Superior temporal gyrus (tissue), 1 donor: Measurements from ENCODE around the gene ALPK3.

Experiments
- DNase-seq: peaks from one replicate; pipeline ENCODE4 v3.0.0-alpha.2; 2016; ENCODE audit errors: extremely low spot score

Gene ALPK3, protein sequence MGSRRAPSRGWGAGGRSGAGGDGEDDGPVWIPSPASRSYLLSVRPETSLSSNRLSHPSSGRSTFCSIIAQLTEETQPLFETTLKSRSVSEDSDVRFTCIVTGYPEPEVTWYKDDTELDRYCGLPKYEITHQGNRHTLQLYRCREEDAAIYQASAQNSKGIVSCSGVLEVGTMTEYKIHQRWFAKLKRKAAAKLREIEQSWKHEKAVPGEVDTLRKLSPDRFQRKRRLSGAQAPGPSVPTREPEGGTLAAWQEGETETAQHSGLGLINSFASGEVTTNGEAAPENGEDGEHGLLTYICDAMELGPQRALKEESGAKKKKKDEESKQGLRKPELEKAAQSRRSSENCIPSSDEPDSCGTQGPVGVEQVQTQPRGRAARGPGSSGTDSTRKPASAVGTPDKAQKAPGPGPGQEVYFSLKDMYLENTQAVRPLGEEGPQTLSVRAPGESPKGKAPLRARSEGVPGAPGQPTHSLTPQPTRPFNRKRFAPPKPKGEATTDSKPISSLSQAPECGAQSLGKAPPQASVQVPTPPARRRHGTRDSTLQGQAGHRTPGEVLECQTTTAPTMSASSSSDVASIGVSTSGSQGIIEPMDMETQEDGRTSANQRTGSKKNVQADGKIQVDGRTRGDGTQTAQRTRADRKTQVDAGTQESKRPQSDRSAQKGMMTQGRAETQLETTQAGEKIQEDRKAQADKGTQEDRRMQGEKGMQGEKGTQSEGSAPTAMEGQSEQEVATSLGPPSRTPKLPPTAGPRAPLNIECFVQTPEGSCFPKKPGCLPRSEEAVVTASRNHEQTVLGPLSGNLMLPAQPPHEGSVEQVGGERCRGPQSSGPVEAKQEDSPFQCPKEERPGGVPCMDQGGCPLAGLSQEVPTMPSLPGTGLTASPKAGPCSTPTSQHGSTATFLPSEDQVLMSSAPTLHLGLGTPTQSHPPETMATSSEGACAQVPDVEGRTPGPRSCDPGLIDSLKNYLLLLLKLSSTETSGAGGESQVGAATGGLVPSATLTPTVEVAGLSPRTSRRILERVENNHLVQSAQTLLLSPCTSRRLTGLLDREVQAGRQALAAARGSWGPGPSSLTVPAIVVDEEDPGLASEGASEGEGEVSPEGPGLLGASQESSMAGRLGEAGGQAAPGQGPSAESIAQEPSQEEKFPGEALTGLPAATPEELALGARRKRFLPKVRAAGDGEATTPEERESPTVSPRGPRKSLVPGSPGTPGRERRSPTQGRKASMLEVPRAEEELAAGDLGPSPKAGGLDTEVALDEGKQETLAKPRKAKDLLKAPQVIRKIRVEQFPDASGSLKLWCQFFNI (N-terminal part only)

DNA sequence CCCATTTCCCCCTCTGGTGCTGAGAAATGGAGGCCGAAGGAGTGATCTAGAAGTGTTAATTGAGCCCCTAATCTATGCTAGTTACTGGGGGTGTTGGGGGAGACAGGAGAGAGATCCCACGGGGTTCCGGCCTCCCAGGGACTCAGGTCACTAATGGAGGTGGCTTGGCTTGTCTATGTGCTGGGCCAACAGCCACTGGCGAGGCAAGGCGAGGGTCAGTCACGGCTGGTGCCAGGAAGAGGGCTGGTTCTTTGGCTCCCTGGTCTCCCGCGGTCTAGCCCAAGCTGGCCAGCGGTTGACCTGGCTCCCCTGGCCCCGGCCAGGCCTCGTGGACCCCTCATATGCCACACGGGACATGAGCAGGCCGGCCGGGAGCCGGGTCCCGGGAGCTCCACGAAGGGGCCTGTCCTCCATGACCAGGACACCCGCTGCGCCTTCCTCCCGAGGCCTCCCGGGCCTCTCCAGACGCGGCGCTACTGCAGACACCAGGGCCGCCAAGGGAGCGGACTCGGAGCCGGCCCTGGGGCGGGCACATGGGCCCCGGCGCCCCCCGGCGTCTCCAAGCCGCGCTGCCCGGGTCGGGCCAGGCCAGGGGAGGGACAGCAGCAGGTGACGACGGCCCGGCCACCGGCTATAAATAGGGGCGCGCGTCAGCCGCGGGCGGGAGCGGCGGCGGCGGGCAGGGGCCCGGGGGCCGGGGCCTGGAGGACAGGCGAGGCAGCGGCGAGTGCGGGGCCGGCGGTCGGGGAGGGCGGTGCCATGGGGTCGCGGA is at the start of gene ALPK3:
Gene ALPK3, plus strand, starts transcription at position 663 of the 772 bp plus-strand sequence. Its CDS starts 97 bp downstream, at position 760.
- DNase-seq, result no peak

DNA sequence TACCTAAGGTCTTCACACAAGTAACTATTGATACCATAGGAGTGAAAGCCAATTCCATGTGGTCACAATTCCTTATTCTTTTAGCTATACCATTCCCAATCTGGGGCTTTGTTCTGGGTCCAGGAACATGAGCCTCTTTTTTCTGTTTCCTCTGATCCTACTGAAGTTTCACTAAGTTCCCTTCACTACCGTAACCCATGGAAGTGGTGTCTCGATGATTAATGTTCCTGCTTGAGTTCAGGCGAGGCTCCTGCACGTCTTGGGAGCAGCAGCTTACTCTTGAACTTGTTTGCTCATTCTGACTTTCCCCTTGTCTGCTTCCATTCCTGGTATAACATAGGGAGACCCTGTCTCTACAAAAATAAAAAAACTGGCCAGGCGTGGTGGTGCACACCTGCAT is 45.1 kb upstream of the ALPK3 start:
- DNase-seq, result no peak

DNA sequence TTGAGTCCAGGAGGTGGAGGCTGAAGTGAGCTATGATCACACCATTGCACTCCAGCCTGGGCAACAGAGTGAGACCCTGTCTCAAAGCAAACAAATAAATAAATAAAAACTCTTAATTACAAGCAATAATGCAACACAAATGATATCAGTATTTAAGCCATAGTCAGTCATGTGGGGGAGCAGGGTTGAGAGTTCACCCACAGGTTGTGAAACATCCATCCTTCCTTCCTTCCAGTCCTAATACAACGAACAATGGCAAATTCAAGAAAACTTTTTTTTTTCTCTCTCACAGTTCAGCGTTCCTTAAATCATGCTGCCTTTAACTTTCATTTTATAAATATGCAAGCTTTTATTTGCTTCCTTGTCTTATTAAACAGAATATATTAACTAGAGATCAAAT is 44.7 kb upstream of the ALPK3 start:
- DNase-seq, result no peak

DNA sequence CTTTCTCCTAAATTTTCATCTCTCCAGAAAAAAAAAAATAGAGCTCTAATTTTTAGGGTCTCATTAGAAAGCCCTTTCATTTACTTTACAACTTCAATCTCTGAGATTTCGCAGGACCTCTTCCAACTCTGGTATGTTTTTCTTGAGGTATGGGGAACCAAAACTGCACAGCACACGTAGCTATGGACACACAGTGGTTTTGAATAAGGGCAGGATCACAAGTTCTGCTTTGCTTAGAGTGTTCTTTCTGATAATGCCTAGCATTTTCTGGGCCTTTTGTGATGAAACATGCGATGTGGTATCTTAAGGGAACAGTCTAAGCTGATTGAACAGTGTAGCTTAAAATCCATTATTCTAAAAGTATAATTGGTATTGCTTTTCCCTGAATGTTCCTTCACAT is 43.4 kb upstream of the ALPK3 start:
- no peak for DNase-seq

DNA sequence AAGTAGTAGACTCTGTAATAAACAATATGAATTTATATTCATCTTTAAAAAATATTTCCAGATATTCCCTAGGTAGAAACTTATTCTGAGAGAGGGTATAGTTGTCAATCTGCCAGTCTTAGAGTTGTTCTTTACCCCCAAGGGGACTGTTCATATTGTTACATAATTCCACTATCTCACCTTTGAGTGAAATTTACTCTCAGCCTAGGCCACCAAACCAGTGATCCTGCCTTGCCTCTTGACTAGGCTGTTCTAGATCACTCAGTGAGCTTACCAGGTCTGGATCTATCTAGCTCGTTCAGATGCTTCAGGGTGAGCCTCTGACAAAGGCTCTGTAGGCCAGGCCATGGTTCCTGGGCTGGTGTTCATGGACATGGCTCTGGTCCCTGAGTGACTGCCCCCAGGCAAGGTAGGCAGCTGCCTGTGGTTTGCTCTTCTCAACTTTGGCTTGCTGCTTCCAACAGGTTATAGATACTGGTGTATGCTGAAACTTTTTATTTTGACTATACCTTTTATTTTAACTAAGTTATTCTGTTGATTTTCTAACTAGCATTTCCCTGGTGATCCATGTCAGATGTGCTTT is 41.2 kb upstream of the ALPK3 start:
- no peak for DNase-seq

DNA sequence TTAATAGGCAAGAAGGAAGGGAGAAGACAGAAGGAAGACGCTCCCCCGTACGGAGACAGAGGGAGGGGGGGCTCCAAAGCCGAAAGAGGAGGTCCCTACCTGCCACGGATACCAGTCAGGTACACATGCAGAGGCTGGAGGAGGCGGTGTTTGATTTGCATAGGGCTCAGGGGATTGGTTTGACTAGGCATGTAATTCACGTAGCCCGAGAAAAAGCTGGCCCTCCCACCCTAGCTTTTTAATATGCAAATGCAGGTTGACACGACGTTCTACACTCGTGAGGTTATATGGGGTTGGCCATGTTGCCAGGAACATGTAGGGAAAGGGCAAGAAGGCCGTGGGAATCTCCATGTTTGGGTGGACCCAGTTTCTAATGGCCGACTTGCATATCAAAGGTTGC is 39.0 kb upstream of the ALPK3 start:
- no peak for DNase-seq

DNA sequence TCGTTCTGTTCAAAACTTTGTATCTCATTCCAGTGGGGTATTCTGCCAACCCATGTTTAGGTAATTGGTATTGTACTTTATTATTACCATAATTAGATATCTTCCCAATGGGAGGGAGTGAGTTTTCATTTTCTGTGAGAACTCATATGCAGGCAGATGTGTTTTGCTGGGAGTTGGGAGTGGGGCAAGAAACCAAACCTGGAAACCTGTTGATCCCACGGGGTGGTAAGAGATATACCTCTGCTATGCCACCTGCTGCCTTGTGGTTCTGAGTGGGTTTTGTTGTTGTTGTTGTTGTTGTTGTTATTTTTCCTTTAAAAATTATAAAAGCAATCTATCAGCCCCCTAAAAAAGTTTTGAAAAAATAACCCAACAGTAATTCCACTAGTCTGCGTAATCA is 36.7 kb upstream of the ALPK3 start:
- no peak for DNase-seq

DNA sequence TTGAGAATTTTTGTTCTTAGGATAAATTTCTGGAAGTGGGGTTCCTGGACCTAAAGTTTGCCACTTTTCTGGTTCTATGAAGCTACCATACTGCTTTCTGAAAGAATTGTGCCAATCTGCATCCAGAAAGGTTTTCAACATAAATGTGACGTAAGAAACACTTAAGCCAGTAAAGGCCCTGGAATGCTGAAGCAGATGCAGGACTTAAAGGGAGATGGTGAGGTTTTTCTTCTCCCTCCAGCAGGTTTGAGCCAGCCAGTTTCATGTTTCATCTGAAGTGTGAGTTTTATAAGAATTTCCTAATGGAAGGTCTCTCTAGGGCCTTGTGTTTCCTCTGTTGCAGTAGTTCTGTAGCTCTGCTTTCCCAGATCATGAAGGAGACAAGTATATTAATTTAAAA is 35.7 kb upstream of the ALPK3 start:
- DNase-seq, result no peak

DNA sequence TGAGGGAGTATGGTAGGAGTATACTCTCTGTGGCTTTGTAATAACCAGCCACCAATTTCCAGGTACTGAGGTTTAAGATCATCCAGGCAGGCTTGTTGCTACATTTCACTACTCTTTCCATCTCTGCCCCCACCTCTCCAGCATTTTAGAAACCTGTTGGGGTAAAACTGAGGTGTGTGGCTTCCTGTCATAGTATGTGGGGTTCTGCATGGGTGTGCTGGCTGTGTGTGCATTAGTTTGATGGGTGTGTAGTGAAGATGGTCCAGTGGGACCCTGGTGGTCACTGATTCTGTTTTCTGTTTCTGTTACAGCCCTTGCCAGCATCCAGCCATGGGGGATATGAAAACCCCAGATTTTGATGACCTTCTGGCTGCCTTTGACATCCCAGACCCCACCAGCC is 34.8 kb upstream of the ALPK3 start:
- no peak for DNase-seq

DNA sequence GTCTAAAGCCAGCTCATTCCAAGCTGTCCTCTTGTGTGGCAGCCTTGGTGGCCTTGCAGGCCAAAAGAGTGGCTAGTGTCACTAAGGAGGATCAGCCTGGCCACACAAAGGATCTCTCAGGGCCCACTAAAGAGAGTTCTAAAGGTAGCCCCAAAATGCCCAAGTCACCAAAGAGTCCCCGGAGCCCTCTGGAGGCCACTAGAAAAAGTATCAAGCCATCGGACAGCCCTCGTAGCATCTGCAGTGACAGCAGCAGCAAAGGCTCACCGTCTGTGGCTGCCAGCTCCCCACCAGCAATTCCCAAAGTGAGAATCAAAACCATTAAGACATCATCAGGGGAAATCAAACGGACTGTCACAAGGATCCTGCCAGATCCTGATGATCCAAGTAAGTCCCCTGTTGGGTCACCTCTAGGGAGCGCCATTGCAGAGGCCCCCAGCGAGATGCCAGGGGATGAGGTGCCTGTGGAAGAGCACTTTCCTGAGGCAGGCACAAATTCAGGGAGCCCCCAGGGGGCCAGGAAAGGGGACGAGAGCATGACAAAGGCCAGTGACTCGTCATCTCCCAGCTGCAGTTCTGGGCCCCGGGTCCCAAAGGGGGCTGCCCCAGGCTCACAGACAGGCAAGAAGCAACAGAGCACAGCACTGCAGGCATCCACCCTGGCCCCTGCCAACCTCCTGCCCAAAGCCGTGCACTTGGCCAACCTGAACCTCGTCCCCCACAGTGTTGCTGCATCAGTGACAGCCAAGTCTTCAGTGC is 33.5 kb upstream of the ALPK3 start:
- no peak for DNase-seq

DNA sequence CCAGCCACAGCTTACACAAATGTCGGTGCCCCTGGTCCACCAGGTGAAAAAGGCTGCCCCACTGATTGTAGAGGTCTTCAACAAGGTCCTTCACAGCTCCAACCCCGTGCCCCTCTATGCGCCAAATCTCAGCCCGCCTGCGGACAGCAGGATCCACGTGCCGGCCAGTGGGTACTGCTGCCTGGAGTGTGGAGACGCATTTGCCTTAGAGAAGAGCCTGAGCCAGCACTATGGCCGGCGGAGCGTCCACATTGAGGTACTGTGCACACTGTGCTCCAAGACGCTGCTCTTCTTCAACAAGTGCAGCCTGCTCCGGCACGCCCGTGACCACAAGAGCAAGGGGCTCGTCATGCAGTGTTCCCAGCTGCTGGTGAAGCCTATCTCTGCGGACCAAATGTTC is 32.9 kb upstream of the ALPK3 start:
- DNase-seq, result no peak

DNA sequence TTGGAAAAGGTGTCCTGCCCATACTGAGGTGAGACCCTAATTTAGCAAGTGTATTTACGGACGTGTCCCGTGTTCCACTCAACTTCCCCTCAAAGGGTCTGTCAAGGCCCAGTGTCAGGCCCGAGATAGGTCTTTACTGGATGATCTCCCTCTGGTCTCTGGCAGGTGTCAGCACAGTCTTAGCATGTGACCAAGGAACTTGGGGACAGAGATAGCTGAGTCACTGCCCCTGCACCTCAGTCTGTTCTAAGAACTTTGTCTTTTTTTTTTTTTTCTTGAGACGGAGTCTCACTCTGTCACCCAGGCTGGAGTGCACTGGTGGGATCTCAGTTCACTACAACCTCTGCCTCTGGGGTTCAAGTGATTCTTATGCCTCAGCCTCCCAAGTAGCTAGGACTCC is 32.1 kb upstream of the ALPK3 start:
- DNase-seq, result no peak

DNA sequence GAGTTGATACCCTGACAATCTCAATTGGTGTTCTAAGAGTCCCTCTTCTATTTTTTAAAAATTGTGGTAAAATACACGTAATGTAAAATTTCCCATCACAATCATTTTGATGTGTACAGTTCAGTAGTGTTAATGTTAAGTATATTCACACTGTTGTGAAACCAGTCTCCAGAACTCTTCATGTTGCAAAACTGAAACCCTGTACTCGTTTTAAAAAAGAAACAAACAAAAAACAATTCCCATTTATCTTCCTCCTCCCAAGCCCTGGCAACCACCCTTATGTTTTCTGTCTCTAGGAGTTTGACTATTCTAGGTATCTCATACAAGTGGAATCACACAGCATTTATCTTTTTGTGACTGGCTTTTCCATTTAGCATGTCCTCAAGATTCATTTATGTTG is 28.7 kb upstream of the ALPK3 start:
- DNase-seq, result no peak

DNA sequence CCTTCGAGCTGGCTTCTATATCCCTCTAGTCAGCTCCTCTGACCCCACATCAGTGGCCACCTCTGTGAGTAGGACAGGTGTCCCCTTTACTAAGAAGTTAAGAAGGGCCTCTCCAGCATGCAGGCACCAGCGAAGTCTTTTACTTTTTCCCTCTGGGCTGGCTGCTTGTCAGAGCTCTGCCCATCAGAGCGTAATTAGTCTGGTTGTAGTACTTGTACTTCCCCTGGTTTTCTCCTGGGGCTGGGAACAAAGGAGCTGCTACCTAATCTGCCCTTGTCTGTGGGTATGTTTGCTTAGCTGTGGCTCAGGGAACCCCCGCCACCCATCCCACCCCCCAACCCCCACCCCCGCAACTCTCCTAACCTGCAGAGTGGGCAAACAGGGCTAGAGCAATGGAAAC is 27.4 kb upstream of the ALPK3 start:
- DNase-seq, result no peak

DNA sequence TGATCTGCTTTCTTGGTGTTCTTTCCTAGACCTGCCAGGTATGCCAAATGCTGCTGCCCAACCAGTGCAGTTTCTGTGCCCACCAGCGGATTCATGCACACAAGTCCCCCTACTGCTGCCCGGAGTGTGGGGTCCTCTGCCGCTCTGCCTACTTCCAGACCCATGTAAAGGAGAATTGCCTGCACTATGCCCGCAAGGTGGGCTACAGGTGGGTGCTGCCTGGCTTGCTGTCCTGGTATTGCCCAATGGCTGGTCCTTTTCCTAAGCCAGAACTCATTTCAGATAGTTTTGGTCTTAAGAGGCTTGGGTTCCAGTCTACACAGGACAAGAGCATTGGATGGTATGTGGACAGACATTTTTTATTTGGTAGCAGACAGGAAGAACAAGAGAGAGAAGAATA is 26.5 kb upstream of the ALPK3 start:
- no peak for DNase-seq

DNA sequence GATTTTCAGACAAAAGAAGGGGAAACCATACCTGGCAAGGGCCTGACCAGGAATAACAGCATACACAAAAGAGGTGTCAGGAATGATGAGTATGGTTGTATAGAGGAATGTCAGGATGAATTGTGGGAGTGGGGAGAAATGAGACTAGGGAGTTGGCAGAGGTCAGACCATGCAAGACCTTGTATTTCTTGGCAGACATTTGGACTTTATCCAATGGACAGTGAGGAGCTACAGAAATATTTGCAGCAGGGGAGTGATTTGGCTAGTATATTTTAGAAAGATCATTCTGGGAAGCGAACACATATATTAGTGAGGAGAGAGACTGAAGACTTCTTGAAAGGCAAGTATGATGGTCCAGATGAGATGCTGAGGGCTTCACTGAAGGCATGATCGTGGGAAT is 25.4 kb upstream of the ALPK3 start:
- DNase-seq, result no peak

DNA sequence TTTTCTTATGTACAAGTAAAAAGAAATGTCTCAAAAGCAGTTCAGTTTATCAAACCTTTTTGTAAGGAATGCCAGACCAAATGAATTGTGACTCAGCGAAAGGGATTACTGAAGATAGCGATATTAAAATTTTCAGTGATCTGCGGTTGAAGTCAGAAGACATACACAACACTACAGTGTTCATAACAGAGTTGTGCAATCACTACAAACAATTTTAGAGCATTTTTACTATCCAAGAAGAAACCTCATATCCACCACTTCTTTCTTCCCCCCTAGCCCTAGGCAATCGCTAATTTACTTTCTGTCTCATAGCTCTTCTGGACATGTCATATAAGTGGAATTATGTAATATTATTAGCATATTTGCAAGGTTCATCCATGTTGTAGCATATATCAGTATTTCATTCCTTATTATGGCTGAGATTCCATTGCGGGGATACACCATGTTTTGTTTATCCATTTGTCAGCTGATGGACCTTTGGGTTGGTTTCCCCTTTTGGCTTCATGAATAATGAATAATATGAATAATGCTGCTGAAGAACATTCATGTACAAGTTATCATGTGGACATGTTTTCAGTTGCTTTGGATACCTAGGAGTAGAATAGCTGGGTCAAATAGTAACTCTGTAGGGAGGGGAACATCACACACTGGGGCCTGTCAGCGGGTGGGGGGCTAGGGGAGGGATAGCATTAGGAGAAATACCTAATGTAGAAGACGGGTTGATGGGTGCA is 23.6 kb upstream of the ALPK3 start:
- DNase-seq, result no peak

DNA sequence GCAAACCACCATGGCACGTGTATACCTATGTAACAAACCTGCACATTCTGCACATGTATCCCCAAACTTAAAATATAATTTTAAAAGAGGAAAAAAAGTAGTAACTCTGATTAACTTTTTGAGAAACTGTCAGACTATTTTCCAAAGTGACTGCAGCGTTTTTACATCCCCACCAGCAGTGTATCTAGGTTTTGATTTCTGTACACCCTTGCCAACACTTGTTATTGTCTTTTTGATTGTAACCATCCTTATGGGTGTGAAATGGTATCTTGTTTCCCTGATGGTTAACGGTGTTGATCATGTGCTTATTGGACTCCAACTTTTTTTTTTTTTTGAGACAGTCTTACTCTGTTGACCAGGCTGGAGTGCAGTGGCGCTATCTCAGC is 23.0 kb upstream of the ALPK3 start:
- DNase-seq, result no peak

DNA sequence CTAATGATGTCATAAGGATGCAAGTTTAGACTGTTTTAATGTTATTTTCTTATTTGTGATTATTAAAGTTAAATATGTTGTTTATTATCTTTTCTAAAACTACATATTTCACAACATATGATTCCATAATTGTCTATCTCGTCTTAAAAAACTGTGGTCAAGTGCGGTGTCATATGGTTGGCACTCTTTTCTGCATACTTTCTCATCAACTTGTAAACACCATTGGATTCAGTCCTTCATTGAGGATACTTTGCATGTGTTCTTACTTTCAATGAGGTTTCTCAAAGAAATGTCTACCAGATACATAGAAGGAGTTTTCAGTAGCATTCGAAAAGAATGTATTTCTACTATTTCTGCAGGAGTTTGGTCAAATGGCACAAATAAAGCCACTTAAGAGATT is 22.0 kb upstream of the ALPK3 start:
- no peak for DNase-seq

DNA sequence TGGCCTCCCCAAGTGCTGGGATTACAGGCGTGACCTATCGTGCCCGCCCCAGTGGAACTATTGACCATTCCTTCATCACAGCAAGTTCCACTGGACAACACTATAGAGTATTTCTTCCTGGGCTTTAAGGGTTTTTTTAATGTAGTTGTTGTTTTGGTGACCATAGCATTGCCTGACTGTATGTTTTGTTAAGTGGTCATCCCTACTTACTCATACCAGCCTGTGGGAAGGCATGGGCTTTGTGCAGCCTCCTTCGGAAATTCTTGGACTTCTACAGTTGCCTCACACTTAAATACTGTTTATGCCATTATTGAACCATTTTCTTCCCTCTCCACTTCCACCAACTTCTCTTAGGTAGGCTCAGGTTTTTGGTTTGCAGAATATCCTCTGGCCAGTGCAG is 19.9 kb upstream of the ALPK3 start:
- DNase-seq, result no peak
